HG03060 (cell line): ENCODE data around the gene SRRM2.

ENCODE experiments used
- ATAC-seq: cut with Tn5 transposase; IDR thresholded peaks from one replicate; pipeline ENCODE4 v1.9.1; 2021; ENCODE audit warnings: low read depth, moderate number of reproducible peaks; ENCODE audit not compliant: unreplicated experiment

SRRM2 gene

DNA sequence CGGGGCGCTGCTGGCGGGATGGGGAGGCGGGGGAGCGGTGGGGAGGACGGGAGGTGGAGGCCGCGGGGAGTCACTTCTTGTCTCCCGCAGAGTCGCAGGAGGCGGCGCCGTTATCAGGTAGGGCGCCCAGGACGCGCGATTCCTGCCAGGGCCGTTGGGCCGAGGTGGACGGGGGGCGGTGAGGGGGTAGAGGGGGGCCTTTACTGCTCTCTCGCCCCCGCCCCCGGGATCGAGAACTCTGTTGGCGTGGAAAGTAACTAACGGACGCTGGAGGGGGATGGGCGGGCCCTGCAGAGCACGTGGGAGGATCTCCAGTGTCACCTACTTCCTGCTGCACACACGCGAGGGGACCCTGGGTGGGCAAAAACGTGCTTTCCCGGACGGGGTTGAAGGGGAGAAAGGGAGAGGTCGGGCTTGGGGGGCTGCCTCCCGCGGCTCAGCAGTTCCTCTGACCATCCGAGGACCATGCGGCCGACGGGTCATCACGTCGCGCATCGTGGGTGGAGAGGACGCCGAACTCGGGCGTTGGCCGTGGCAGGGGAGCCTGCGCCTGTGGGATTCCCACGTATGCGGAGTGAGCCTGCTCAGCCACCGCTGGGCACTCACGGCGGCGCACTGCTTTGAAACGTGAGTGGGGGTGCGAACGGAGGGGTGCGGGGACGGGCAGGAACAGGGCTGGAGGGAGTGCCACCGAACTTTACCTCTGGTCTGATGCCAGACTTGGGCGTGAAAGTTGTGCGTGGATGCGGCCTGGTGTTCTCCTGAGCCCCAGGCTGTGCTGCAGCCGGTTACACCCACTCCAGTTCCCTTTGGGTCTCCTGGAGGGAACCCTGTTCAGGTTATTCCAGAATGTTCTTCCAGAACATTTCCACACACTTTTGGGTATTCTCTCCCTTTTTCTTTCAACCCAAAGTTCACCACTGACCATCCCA, 65.2 kb downstream of the SRRM2 start:
- no peak for ATAC-seq

- ATAC-seq, result no peak
Observed at GRCh38 chr16:2818272-2818876, 65.9 kb downstream of the SRRM2 start.

DNA sequence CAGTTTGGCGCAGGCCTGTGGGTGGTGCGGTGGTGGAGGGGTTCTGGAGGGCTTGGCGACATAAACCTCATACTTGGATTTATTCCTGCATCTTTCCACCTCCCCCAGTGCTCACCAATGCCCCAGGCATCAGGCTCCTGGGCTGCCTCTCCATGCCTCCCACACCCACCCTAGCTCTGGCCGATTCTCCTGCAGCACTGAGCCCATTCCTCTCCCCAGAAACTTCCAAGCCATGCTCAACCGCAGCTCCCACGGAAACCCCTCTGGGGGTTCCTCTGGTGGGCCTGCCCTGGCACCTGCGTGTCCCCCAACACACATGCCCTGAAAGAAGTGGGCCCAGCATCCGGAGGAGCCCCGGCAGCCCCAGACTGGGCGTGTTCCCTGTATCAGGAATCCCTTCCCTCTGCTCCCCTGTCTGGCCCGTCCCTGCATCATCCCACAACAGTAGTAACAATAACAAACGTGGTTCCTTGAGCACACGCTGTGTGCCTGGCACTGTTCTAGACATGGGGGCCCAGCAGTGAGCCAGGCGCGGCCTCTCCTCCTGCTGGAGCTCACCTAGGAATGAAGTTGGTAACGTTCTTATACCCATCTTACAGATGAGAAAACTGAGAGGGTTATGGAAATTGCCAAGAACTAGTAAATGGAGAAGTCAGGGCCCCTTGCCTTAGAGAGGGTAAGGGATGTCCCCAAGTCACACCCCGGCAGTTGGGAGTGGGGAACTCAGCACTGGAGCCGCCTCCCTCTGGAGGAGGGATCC, 66.9 kb downstream of the SRRM2 start:
- no peak for ATAC-seq

DNA sequence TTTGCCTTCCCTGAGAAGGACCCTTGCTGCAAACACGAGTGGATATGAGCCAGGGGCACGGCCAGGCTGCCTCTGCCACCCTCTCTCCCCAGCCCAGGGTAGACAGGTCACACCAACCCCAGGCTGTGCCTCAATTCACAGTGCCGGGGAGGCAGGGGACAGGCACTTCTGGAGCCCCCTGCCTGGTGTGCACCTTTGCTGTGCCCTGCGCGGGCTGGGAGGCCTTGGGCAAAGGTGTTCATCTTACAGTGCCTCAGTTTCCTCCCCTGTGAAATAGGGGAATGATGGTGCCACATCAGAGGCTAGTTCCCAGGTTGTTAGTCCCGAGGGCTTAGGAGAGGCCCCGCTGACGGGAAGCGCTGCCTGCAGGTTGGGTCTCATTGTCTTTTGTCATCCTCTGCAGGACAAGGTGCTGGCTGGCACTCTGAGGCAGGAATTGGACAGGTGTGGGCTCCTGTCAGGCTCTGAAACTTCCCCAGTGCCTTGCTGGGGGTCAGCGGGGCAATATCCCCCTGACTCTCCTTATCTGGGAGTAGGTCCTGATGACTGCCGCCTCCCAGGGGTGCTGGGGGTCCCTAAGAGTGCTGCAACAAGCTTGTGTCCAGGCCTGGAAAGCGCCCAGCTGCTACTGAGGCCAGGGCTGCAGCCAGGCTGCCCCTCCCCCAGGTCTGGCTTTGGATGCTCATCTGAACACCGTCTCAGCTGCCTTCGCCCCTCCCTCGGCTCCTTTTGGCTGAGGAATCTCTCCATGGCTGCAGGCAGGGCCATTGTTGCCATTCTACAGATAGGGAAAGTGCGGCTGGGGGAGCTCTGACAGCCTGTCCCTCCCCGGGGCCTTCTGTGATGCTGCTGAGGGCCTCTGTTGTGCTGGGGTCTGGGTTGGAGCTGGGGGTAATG, 67.7 kb downstream of the SRRM2 start:
- no peak for ATAC-seq
